Karpas-422 (cell line): ENCODE measurements around the gene RPP21. TPM values are rescaled to one million over a fixed set of nuclear protein-coding genes. Genes with fewer than 3 reads are reported as not detected.

Experiments
- DNase-seq: peaks from one replicate; pipeline ENCODE4 v3.0.0-alpha.2; 2015
- H2AFZ ChIP-seq: fragments of 200-600 bp; sonication (generic); 2 replicates; pipeline ENCODE4 v1.6.1; 2014; ENCODE audit warnings: antibody characterized with exemption, low read length, mixed read lengths
- H3K27ac ChIP-seq: fragments of 200-600 bp; sonication (generic); 2 replicates; pipeline ENCODE4 v1.5.1; 2014; ENCODE audit warnings: mild to moderate bottlenecking, low read length, moderate library complexity
- H3K27me3 ChIP-seq: fragments of 200-600 bp; sonication (generic); 2 replicates; pipeline ENCODE4 v1.6.1; 2014; ENCODE audit warnings: low read length, mixed read lengths
- H3K36me3 ChIP-seq: fragments of 200-600 bp; sonication (generic); 2 replicates; pipeline ENCODE4 v1.6.1; 2014; ENCODE audit warnings: low read length, mixed read lengths; ENCODE audit not compliant: insufficient read depth
- H3K4me1 ChIP-seq: fragments of 200-600 bp; sonication (generic); 2 replicates; pipeline ENCODE4 v1.6.1; 2014; ENCODE audit warnings: mild to moderate bottlenecking, low read length, mixed read lengths
- H3K4me2 ChIP-seq: fragments of 200-600 bp; sonication (generic); 2 replicates; pipeline ENCODE4 v1.6.1; 2014; ENCODE audit warnings: low read length, low read depth, mild to moderate bottlenecking; ENCODE audit not compliant: poor library complexity, severe bottlenecking
- H3K4me3 ChIP-seq: fragments of 200-600 bp; sonication (generic); 2 replicates; pipeline ENCODE4 v1.5.1; 2014; ENCODE audit warnings: mild to moderate bottlenecking, antibody characterized with exemption, low read length, mixed read lengths
- H3K79me2 ChIP-seq: fragments of 200-600 bp; sonication (generic); 2 replicates; pipeline ENCODE4 v1.6.1; 2014; ENCODE audit warnings: mild to moderate bottlenecking, low read length, mixed read lengths
- H3K9ac ChIP-seq: fragments of 200-600 bp; sonication (generic); 2 replicates; pipeline ENCODE4 v1.6.0; 2014; ENCODE audit warnings: low read length
- H3K9me2 ChIP-seq: fragments of 200-600 bp; sonication (generic), shearing (Covaris generic); replicated peaks from 2 replicates; pipeline ENCODE4 v1.6.0; 2014; ENCODE audit warnings: mild to moderate bottlenecking, low read length, moderate library complexity; ENCODE audit not compliant: insufficient read depth
- H3K9me3 ChIP-seq: fragments of 300-700, 200-600 bp; sonication (generic); 2 replicates; pipeline ENCODE4 v1.6.1; 2014; ENCODE audit warnings: low read length, mixed read lengths
- H4K20me1 ChIP-seq: fragments of 200-600 bp; sonication (generic); 2 replicates; pipeline ENCODE4 v1.6.1; 2014; ENCODE audit warnings: mild to moderate bottlenecking, antibody characterized with exemption, low read length, low read depth; ENCODE audit not compliant: insufficient read depth
- total RNA-seq: library from RNA; depleted of rRNA; stranded (reverse); fragments of >200 nt; shearing (Covaris generic); gene quantifications from 2 replicates; pipeline ENCODE4 v1.2.3, GENCODE V29; 2014; ENCODE audit warnings: low replicate concordance

Gene RPP21
- total RNA-seq, 1 experiment from 2014 or later = 78.2 TPM

DNA sequence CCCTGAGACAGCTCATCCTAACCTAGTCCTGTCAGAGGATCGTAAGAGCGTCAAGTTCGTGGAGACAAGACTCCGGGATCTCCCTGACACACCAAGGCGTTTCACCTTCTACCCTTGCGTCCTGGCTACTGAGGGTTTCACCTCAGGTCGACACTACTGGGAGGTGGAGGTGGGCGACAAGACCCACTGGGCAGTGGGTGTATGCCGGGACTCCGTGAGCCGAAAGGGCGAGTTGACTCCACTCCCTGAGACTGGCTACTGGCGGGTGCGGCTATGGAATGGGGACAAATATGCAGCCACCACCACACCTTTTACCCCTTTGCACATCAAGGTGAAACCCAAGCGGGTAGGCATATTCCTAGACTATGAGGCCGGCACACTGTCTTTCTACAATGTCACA is 3.2 kb upstream of the RPP21 start:
- no peak for DNase-seq
- Histone ChIP-seq H3K4me3 (no peak overlapping the region), H3K27me3 (no peaks in the 10 kb centered on the region), H3K9ac (no peak overlapping the region), H2AFZ (no peak overlapping the region), H3K9me3 (no peaks in the 10 kb centered on the region), H3K4me1 (peaks cover 15% of the 10 kb centered on the region), H3K27ac (no peak overlapping the region), H3K4me2 (no peak overlapping the region), H3K36me3 (peaks cover 7% of the 10 kb centered on the region; the same call in 1 of the 2 replicates), H4K20me1 (no peaks in the 10 kb centered on the region), H3K9me2 (no peaks in the 10 kb centered on the region), H3K79me2 (peaks cover 5% of the 10 kb centered on the region)

DNA sequence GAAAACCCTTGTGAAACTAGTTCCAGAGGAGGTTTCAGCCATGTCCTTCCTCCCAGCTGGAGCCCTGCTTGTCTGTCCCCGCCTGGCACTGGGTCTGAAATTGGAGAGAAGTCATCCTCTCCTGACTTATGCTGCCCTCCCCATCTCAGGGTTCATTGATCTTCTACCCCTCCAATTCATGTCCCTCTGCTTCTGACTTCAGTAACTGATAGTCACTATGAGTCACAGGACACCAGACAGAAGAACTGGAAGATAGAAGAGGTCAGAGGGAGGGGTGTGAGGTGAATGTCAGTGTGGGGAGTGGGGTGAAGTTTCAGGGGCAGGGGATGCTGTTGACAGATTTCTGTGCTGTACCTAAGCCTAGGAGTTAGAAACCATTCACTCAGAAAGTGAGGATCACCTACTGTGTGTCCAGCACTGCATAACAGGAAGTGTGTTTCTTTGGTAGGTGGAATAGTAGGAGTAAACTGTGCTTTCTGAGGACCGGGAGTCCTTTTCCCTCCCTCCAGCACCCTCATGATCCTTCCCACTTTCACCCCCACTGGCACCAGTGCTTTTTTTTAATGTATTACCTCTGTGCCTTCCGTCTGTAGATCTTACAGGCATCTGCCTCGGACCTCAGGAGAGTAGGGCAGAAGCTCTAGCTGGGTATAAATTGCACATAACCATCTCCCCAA is 627 bp upstream of the RPP21 start:
- Histone ChIP-seq H3K9me3 (no peaks in the 10 kb centered on the region), H4K20me1 (no peaks in the 10 kb centered on the region), H3K79me2 (peaks cover 5% of the 10 kb centered on the region), H3K27me3 (no peaks in the 10 kb centered on the region), H3K4me2 (peak overlapping the region; percentile 98), H3K9ac (peak overlapping the region; percentile 93), H3K36me3 (peaks cover 9% of the 10 kb centered on the region; the same call in 1 of the 2 replicates), H3K27ac (no peak overlapping the region), H2AFZ (peak overlapping the region; percentile 55), H3K9me2 (no peaks in the 10 kb centered on the region), H3K4me1 (peaks cover 21% of the 10 kb centered on the region), H3K4me3 (peak overlapping the region; percentile 98)
- no peak for DNase-seq

DNA sequence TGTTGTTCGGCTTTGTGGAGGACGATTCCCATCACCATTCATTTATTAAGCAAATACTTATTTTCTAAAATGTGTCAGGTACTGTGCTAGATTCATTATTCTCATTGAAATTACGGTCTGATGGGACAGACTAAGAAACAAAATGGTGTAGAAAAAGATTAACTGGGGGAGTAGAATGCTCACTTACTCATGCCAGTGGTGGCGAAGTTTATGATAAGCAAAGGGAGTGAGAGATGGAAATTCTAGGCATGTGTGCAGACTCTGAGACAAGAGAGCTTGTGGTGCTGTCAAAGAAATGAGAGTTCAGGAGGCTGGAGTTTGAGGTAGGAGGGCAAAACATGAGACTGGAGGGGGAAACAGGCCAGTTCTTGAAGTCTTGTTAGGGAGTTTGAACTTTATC is 896 bp downstream of the RPP21 start:
- Histone ChIP-seq H3K79me2 (peaks cover 5% of the 10 kb centered on the region), H2AFZ (peak overlapping the region; percentile 79; the same call in 1 of the 2 replicates), H3K4me3 (peak overlapping the region; percentile 98)

DNA sequence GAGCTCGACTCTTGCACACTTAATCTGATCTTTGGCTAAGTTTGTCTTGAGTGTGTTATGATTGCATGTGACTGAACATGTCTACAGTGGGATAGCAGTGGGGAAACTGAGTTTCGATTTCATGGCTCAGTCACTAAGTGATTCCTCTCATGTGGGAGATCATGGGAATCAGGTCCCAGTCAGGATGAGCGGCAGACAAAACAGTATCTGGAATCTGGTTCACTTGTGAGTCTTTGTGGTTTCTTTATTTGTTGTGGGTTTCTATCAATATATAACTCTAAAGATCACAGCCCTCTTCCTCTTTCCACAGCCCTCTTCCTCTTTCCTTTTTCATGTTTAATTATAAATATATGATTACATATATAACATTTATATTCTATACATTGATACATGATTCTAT is 4.0 kb downstream of the RPP21 start:
- Histone ChIP-seq H3K27me3 (no peaks in the 10 kb centered on the region), H4K20me1 (no peaks in the 10 kb centered on the region), H3K4me3 (no peak overlapping the region), H3K9me3 (no peaks in the 10 kb centered on the region), H3K4me1 (peaks cover 24% of the 10 kb centered on the region), H2AFZ (no peak overlapping the region), H3K9ac (no peak overlapping the region), H3K9me2 (no peaks in the 10 kb centered on the region), H3K36me3 (peaks cover 4% of the 10 kb centered on the region; the same call in 1 of the 2 replicates), H3K4me2 (no peak overlapping the region), H3K27ac (no peak overlapping the region), H3K79me2 (peaks cover 5% of the 10 kb centered on the region)
- DNase-seq = no peak

More for the DNA sequence above, 896 bp downstream of the RPP21 start:
- H3K27me3 ChIP-seq = no peaks in the 10 kb centered on the region
- H4K20me1 ChIP-seq = no peaks in the 10 kb centered on the region
- H3K27ac ChIP-seq = no peak overlapping the region
- no peaks in the 10 kb centered on the region for H3K9me2 ChIP-seq
- peaks cover 4% of the 10 kb centered on the region; the same call in 1 of the 2 replicates for H3K36me3 ChIP-seq
- peak overlapping the region; percentile 93 for H3K9ac ChIP-seq
- peak overlapping the region; percentile 98 for H3K4me2 ChIP-seq
- no peaks in the 10 kb centered on the region for H3K9me3 ChIP-seq
- H3K4me1 ChIP-seq = peaks cover 24% of the 10 kb centered on the region
- no peak for DNase-seq

DNA sequence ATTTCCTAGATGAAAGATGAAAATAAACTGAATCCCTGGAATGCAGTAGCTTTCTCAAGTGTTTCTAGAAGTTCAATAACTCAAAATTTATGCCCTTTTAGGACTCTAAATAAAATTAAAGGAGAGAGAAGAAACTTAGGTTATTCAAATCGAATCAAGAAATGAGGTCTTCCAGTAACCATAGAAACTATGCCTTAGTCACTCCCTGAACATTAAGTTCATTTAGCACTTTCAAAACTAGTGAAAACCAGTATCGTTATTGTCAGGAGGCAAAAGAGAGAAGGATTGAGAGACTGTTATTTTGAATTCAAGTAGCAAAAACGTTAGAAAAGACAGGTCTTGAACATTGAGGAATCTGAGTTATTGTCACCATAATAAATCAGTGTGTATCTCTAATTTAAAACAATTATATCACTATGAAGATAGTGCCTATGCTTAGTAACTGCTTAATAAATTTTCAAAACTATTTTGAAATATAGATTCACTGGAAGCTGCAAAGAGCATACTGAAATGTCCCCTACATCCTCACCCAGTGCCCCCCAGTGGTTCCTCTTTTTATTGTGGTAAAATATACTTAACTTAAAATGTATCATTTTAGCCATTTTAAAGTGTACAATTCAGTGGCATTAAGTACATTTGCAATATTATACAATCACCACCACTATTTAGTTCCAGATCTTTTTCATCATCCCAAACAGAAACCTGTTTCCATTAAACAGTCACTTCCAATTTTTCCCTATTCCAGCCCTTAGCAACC is 4.6 kb downstream of the RPP21 start:
- Histone ChIP-seq H3K9ac (no peak overlapping the region), H2AFZ (no peak overlapping the region), H3K27me3 (no peaks in the 10 kb centered on the region), H3K4me1 (peaks cover 21% of the 10 kb centered on the region), H3K4me3 (no peak overlapping the region), H3K9me3 (no peaks in the 10 kb centered on the region), H4K20me1 (no peaks in the 10 kb centered on the region), H3K4me2 (no peak overlapping the region), H3K79me2 (peaks cover 5% of the 10 kb centered on the region), H3K9me2 (no peaks in the 10 kb centered on the region), H3K36me3 (peaks cover 4% of the 10 kb centered on the region; the same call in 1 of the 2 replicates), H3K27ac (no peak overlapping the region)
- peak; percentile 53 for DNase-seq

DNA sequence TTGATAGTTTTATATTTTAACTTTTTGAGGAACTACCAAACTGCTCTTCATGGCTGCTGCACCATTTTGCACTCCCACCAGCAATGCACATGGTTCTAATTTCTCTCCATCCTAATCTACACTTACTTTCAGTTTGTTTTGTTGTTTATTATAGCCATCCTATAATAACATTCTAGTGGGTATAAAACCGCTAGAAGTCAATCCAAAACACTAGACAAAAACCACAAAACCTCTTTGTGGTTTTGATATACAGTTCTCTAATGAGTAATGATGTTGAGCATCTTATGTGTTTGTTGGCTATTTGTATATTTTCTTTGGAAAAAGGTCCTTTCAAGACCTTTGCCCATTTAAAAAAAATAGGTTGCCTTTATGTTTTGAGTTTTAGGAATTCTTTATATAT is 5.6 kb downstream of the RPP21 start:
- peaks cover 4% of the 10 kb centered on the region; the same call in 1 of the 2 replicates for H3K36me3 ChIP-seq
- DNase-seq = no peak
- no peak overlapping the region for H3K4me2 ChIP-seq
- no peak overlapping the region for H3K27ac ChIP-seq
- no peak overlapping the region for H3K9ac ChIP-seq
- H3K79me2 ChIP-seq = peaks cover 5% of the 10 kb centered on the region
- no peak overlapping the region for H3K4me3 ChIP-seq
- no peaks in the 10 kb centered on the region for H3K9me2 ChIP-seq
- no peaks in the 10 kb centered on the region for H3K27me3 ChIP-seq
- peaks cover 18% of the 10 kb centered on the region for H3K4me1 ChIP-seq
- H4K20me1 ChIP-seq = no peaks in the 10 kb centered on the region
- H2AFZ ChIP-seq = no peak overlapping the region
- no peaks in the 10 kb centered on the region for H3K9me3 ChIP-seq

DNA sequence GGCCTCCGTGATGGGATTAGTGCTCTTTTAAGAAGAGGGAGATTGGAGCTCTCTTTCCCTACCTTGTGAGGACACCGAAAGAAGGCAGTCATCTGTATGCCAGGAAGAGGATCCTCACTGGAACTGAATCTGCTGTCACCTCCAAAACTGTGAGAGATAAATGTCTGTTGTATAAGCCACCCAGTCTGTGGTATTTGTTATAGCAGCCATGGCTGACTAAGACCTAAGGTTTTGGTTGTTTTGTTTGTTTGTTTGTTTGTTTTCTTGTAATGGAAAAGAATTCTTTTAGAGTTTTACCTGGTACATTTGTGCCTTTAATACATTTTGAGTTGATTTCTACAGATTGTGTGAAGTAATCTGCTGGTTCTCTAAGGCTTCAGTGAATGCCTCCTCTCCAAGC is 7.6 kb downstream of the RPP21 start:
- no peaks in the 10 kb centered on the region for H3K79me2 ChIP-seq
- no peak overlapping the region for H3K4me3 ChIP-seq
- H3K4me1 ChIP-seq = peaks cover 9% of the 10 kb centered on the region
- no peaks in the 10 kb centered on the region for H3K9me3 ChIP-seq
- H3K9me2 ChIP-seq = no peaks in the 10 kb centered on the region
- DNase-seq = no peak
- H3K4me2 ChIP-seq = no peak overlapping the region
- no peak overlapping the region for H2AFZ ChIP-seq
- no peaks in the 10 kb centered on the region for H3K36me3 ChIP-seq
- H4K20me1 ChIP-seq = no peaks in the 10 kb centered on the region
- H3K27ac ChIP-seq = no peak overlapping the region
- no peak overlapping the region for H3K9ac ChIP-seq
- H3K27me3 ChIP-seq = no peaks in the 10 kb centered on the region

DNA sequence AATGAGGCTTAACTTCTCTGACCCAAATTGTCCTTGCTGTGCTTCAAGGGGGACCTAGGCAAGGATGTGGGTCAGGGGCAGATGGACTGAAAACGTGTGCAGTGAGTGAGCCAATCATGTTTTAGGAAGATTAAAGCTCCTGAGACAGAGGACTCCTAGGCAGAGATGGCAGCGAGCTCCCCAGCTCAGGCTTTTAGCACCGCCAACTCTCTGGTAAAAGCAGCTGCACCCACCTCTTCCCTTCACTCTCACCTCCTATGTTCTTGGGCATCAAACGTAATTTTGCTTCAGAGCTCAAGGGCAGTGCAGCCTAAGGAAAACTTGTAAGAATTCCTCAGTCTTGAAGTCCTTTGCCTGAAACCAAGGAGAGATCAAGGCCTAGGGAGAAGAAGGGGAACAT is 10.3 kb downstream of the RPP21 start:
- Histone ChIP-seq H3K9ac (no peak overlapping the region), H3K4me3 (no peak overlapping the region), H3K9me2 (no peaks in the 10 kb centered on the region), H2AFZ (no peak overlapping the region), H3K36me3 (no peaks in the 10 kb centered on the region), H3K27me3 (no peaks in the 10 kb centered on the region), H3K27ac (no peak overlapping the region), H3K4me1 (no peaks in the 10 kb centered on the region; the same call in 1 of the 2 replicates), H3K4me2 (no peak overlapping the region), H3K9me3 (no peaks in the 10 kb centered on the region), H3K79me2 (no peaks in the 10 kb centered on the region), H4K20me1 (no peaks in the 10 kb centered on the region)
- no peak for DNase-seq
